Measurements from ENCODE around the gene ZNF488.

Gene ZNF488

GRCh38 chr10:47380341-47381102 lies 3.6 kb downstream of the ZNF488 start:
- no peaks in the 10 kb centered on the region for H3K36me3 ChIP-seq (ENCODE audit: insufficient read depth, low read length)
- 76% methylated on average over 8 of the region's 8 CpGs for WGBS
- H3K9me3 ChIP-seq (ENCODE audit: insufficient read depth, low read depth, low read length): no peaks in the 10 kb centered on the region
- H3K27ac ChIP-seq (ENCODE audit: low read depth, low read length): no peak overlapping the region
- peaks cover 28% of the 10 kb centered on the region; the same call in 1 of the 2 replicates for H3K27me3 ChIP-seq (ENCODE audit: insufficient read depth, low read length)
- no peak overlapping the region for H3K9ac ChIP-seq (ENCODE audit: low read depth, low read length)
- no peak overlapping the region for H3K4me3 ChIP-seq (ENCODE audit: low read length)
- peaks cover 24% of the 10 kb centered on the region for H3K4me1 ChIP-seq (ENCODE audit: insufficient read depth, low read length)

GRCh38 chr10:47379901-47380300 lies 4.2 kb downstream of the ZNF488 start:
- Histone ChIP-seq H3K9me3 (ENCODE audit: insufficient read depth, low read depth, low read length) (no peaks in the 10 kb centered on the region), H3K36me3 (ENCODE audit: insufficient read depth, low read length) (no peaks in the 10 kb centered on the region), H3K4me1 (ENCODE audit: insufficient read depth, low read length) (peaks cover 21% of the 10 kb centered on the region), H3K27ac (ENCODE audit: low read depth, low read length) (no peak overlapping the region), H3K27me3 (ENCODE audit: insufficient read depth, low read length) (peaks cover 22% of the 10 kb centered on the region; the same call in 1 of the 2 replicates), H3K9ac (ENCODE audit: low read depth, low read length) (no peak overlapping the region), H3K4me3 (ENCODE audit: low read length) (no peak overlapping the region)
- WGBS: 71% methylated on average over 11 of the region's 11 CpGs

GRCh38 chr10:47379445-47379785 lies 4.7 kb downstream of the ZNF488 start:
- no peak overlapping the region for H3K27ac ChIP-seq (ENCODE audit: low read depth, low read length)
- no peaks in the 10 kb centered on the region for H3K9me3 ChIP-seq (ENCODE audit: insufficient read depth, low read depth, low read length)
- no peak overlapping the region for H3K4me3 ChIP-seq (ENCODE audit: low read length)
- no peaks in the 10 kb centered on the region for H3K36me3 ChIP-seq (ENCODE audit: insufficient read depth, low read length)
- 85% methylated on average over 7 of the region's 7 CpGs for WGBS
- no peak overlapping the region for H3K9ac ChIP-seq (ENCODE audit: low read depth, low read length)
- H3K27me3 ChIP-seq (ENCODE audit: insufficient read depth, low read length): peaks cover 19% of the 10 kb centered on the region; the same call in 1 of the 2 replicates
- H3K4me1 ChIP-seq (ENCODE audit: insufficient read depth, low read length): peaks cover 20% of the 10 kb centered on the region

GRCh38 chr10:47378606-47379444 lies 5.3 kb downstream of the ZNF488 start:
- peaks cover 16% of the 10 kb centered on the region; the same call in 1 of the 2 replicates for H3K27me3 ChIP-seq (ENCODE audit: insufficient read depth, low read length)
- no peak overlapping the region for H3K4me3 ChIP-seq (ENCODE audit: low read length)
- WGBS: 89% methylated on average over 15 of the region's 15 CpGs
- H3K36me3 ChIP-seq (ENCODE audit: insufficient read depth, low read length): no peaks in the 10 kb centered on the region
- H3K4me1 ChIP-seq (ENCODE audit: insufficient read depth, low read length): peaks cover 20% of the 10 kb centered on the region
- no peaks in the 10 kb centered on the region for H3K9me3 ChIP-seq (ENCODE audit: insufficient read depth, low read depth, low read length)
- no peak overlapping the region for H3K9ac ChIP-seq (ENCODE audit: low read depth, low read length)
- H3K27ac ChIP-seq (ENCODE audit: low read depth, low read length): no peak overlapping the region

- Histone ChIP-seq H3K36me3 (ENCODE audit: insufficient read depth, low read length) (no peaks in the 10 kb centered on the region), H3K4me1 (ENCODE audit: insufficient read depth, low read length) (peaks cover 15% of the 10 kb centered on the region), H3K9me3 (ENCODE audit: insufficient read depth, low read depth, low read length) (no peaks in the 10 kb centered on the region), H3K9ac (ENCODE audit: low read depth, low read length) (no peak overlapping the region), H3K4me3 (ENCODE audit: low read length) (no peak overlapping the region), H3K27me3 (ENCODE audit: insufficient read depth, low read length) (peaks cover 9% of the 10 kb centered on the region; the same call in 1 of the 2 replicates), H3K27ac (ENCODE audit: low read depth, low read length) (no peak overlapping the region)
- 93% methylated on average over 4 of the region's 4 CpGs for WGBS
Measured at GRCh38 chr10:47378183-47378510, 5.9 kb downstream of the ZNF488 start.

GRCh38 chr10:47376522-47377220 lies 7.4 kb downstream of the ZNF488 start:
- Histone ChIP-seq H3K36me3 (ENCODE audit: insufficient read depth, low read length) (no peaks in the 10 kb centered on the region), H3K9ac (ENCODE audit: low read depth, low read length) (no peak overlapping the region), H3K4me1 (ENCODE audit: insufficient read depth, low read length) (peaks cover 5% of the 10 kb centered on the region; the same call in 1 of the 2 replicates), H3K27me3 (ENCODE audit: insufficient read depth, low read length) (no peaks in the 10 kb centered on the region), H3K4me3 (ENCODE audit: low read length) (no peak overlapping the region), H3K9me3 (ENCODE audit: insufficient read depth, low read depth, low read length) (no peaks in the 10 kb centered on the region), H3K27ac (ENCODE audit: low read depth, low read length) (no peak overlapping the region)
- WGBS: 92% methylated on average over 10 of the region's 10 CpGs

- 94% methylated on average over 12 of the region's 12 CpGs for WGBS
Measured at GRCh38 chr10:47374611-47375536, 9.2 kb downstream of the ZNF488 start.

GRCh38 chr10:47372726-47373125 lies 11.4 kb downstream of the ZNF488 start:
- H3K36me3 ChIP-seq (ENCODE audit: insufficient read depth, low read length): no peaks in the 10 kb centered on the region
- H3K4me3 ChIP-seq (ENCODE audit: low read length): no peak overlapping the region
- no peaks in the 10 kb centered on the region for H3K9me3 ChIP-seq (ENCODE audit: insufficient read depth, low read depth, low read length)
- H3K27ac ChIP-seq (ENCODE audit: low read depth, low read length): no peak overlapping the region
- WGBS: 85% methylated on average over 6 of the region's 6 CpGs
- H3K27me3 ChIP-seq (ENCODE audit: insufficient read depth, low read length): no peaks in the 10 kb centered on the region
- H3K4me1 ChIP-seq (ENCODE audit: insufficient read depth, low read length): peaks cover 3% of the 10 kb centered on the region; the same call in 1 of the 2 replicates
- no peak overlapping the region for H3K9ac ChIP-seq (ENCODE audit: low read depth, low read length)

More at GRCh38 chr10:47374611-47375536, 9.2 kb downstream of the ZNF488 start:
- H3K36me3 ChIP-seq (ENCODE audit: insufficient read depth, low read length): no peaks in the 10 kb centered on the region
- no peak overlapping the region for H3K27ac ChIP-seq (ENCODE audit: low read depth, low read length)
- no peak overlapping the region for H3K4me3 ChIP-seq (ENCODE audit: low read length)
- no peaks in the 10 kb centered on the region for H3K27me3 ChIP-seq (ENCODE audit: insufficient read depth, low read length)
- H3K9ac ChIP-seq (ENCODE audit: low read depth, low read length): no peak overlapping the region
- H3K4me1 ChIP-seq (ENCODE audit: insufficient read depth, low read length): peaks cover 3% of the 10 kb centered on the region; the same call in 1 of the 2 replicates
- no peaks in the 10 kb centered on the region for H3K9me3 ChIP-seq (ENCODE audit: insufficient read depth, low read depth, low read length)

- Histone ChIP-seq H3K9me3 (ENCODE audit: insufficient read depth, low read depth, low read length) (no peaks in the 10 kb centered on the region), H3K27ac (ENCODE audit: low read depth, low read length) (no peak overlapping the region), H3K9ac (ENCODE audit: low read depth, low read length) (no peak overlapping the region), H3K27me3 (ENCODE audit: insufficient read depth, low read length) (no peaks in the 10 kb centered on the region), H3K36me3 (ENCODE audit: insufficient read depth, low read length) (no peaks in the 10 kb centered on the region), H3K4me3 (ENCODE audit: low read length) (no peak overlapping the region), H3K4me1 (ENCODE audit: insufficient read depth, low read length) (peaks cover 3% of the 10 kb centered on the region; the same call in 1 of the 2 replicates)
- WGBS: 88% methylated on average over 6 of the region's 7 CpGs
Measured at GRCh38 chr10:47371629-47372485, 12.2 kb downstream of the ZNF488 start.

GRCh38 chr10:47370878-47371277 lies 13.2 kb downstream of the ZNF488 start:
- Histone ChIP-seq H3K9ac (ENCODE audit: low read depth, low read length) (no peak overlapping the region), H3K27ac (ENCODE audit: low read depth, low read length) (no peak overlapping the region), H3K4me3 (ENCODE audit: low read length) (no peak overlapping the region), H3K36me3 (ENCODE audit: insufficient read depth, low read length) (no peaks in the 10 kb centered on the region), H3K4me1 (ENCODE audit: insufficient read depth, low read length) (peaks cover 3% of the 10 kb centered on the region; the same call in 1 of the 2 replicates), H3K27me3 (ENCODE audit: insufficient read depth, low read length) (no peaks in the 10 kb centered on the region), H3K9me3 (ENCODE audit: insufficient read depth, low read depth, low read length) (no peaks in the 10 kb centered on the region)
- WGBS: 96% methylated on average over 7 of the region's 7 CpGs
